SK-N-MC (cell line): Measurements from ENCODE around the gene TIAM1.

ENCODE experiments used
- EZH2 ChIP-seq: fragments of 200-600 bp; sonication (generic); IDR thresholded peaks from one replicate; pipeline ENCODE4 v1.6.1; 2017; ENCODE audit warnings: antibody characterized with exemption
- FOXP2 ChIP-seq: optimal IDR thresholded peaks from 2 replicates; pipeline ENCODE3; 2011; ENCODE audit warnings: mild to moderate bottlenecking, moderate library complexity; ENCODE audit not compliant: insufficient read depth; ENCODE audit errors: extremely low read length, control extremely low read depth
- POLR2AphosphoS5 ChIP-seq: IDR thresholded peaks from 2 replicates; pipeline ENCODE4 v1.6.1; 2012; ENCODE audit warnings: mild to moderate bottlenecking, low read depth, low read length, borderline replicate concordance

- TF ChIP-seq EZH2 (no peak), POLR2AphosphoS5 (no peak), FOXP2 (no peak)
Measured at GRCh38 chr21:31284797-31285397, 59.2 kb downstream of the TIAM1 start.
